Skeletal muscle satellite cell (primary cell): ENCODE measurements around the gene CFTR.

ENCODE experiments used
- H3K27me3 ChIP-seq: 2 replicates; pipeline ENCODE4 v1.7.0; 2013; ENCODE audit warnings: low read length; ENCODE audit not compliant: control insufficient read depth, insufficient read depth
- H3K36me3 ChIP-seq: 2 replicates; pipeline ENCODE4 v1.7.0; 2013; ENCODE audit warnings: mild to moderate bottlenecking, control low read depth, low read length; ENCODE audit not compliant: insufficient read depth
- H3K4me1 ChIP-seq: 2 replicates; pipeline ENCODE4 v1.7.0; 2013; ENCODE audit warnings: low read length; ENCODE audit not compliant: control insufficient read depth, insufficient read depth
- H3K4me2 ChIP-seq: 2 replicates; pipeline ENCODE4 v1.7.0; 2013; ENCODE audit warnings: mild to moderate bottlenecking, low read length
- H3K4me3 ChIP-seq: 2 replicates; pipeline ENCODE4 v1.7.0; 2013; ENCODE audit warnings: low read length
- H3K9ac ChIP-seq: 2 replicates; pipeline ENCODE4 v1.7.0; 2013; ENCODE audit warnings: mild to moderate bottlenecking, low read depth, low read length, moderate library complexity
- H3K9me3 ChIP-seq: replicated peaks from 2 replicates; pipeline ENCODE4 v1.7.0; 2013; ENCODE audit warnings: mild to moderate bottlenecking, control low read depth, low read length

CFTR gene

DNA sequence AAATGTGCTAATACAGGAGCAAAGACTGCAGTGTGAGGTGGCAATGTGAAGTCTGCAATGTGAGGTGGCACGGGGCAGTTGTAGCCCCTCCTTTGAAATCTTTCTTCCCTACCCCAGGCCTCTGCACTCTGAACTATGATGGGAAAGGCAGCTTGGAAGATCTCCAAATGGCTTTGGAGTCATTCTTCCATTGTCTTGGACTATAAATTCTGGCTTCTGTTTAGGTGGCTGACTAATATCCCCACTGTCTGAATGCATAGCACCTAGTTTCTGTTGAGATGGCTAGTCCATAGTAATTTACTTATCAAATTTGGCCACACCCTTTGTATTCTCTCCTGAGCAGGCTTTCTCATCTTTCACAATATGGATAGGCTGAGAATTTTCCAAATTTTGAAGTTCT lies 175.0 kb downstream of the CFTR start:
- H3K27me3 ChIP-seq, result no peaks in the 10 kb centered on the region
- H3K4me1 ChIP-seq, result no peaks in the 10 kb centered on the region
- no peak overlapping the region for H3K4me3 ChIP-seq
- H3K4me2 ChIP-seq, result no peak overlapping the region
- no peaks in the 10 kb centered on the region for H3K9me3 ChIP-seq
- H3K36me3 ChIP-seq, result no peaks in the 10 kb centered on the region
- no peak overlapping the region for H3K9ac ChIP-seq

DNA sequence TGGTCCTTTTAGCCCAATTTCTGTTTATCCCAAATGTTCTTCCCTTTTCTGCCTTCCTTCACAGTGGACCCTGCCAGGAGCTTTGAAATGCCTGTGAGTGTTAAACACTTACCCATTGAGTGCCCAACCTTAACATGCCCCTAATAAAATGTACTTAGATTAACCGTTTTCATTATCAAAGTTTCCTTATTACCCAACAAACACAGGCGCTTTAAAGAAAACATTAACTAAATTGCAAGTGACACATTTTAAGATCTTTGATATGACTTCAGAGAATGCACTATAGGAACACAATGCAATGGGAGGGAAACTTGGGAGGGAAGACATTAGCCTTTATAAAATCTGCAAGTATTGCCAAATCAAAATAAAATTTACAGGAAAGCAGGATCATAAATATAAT lies 177.0 kb downstream of the CFTR start:
- H3K36me3 ChIP-seq, result no peaks in the 10 kb centered on the region

DNA sequence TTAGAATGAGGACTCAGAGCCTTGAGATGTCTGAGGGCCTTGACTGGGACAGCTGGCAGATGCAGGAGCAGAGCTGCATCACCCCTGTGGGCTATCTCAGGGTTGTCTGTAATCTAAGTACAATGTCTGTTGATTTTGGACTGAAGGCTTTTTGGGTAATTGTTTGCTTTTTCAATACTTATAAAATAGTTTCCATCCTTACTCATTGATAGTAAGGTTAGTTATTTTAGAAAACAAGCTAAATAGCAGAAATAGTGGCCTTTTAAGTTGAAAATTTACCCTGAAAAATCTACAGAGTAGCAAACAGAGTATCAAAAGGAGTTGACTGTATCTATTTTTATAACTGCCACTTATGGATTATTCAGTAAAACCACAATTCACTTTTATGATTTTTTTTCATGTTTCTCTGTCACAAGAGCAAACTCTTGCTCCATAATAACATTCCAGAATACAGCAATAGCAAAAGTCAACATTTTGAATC lies 179.7 kb downstream of the CFTR start:
- Histone ChIP-seq H3K27me3 (no peaks in the 10 kb centered on the region), H3K36me3 (no peaks in the 10 kb centered on the region), H3K4me1 (no peaks in the 10 kb centered on the region), H3K9me3 (no peaks in the 10 kb centered on the region), H3K9ac (no peak overlapping the region), H3K4me2 (no peak overlapping the region), H3K4me3 (no peak overlapping the region)

More for the DNA sequence above, 177.0 kb downstream of the CFTR start:
- Histone ChIP-seq H3K9ac (no peak overlapping the region), H3K4me3 (no peak overlapping the region), H3K4me1 (no peaks in the 10 kb centered on the region), H3K4me2 (no peak overlapping the region), H3K9me3 (no peaks in the 10 kb centered on the region), H3K27me3 (no peaks in the 10 kb centered on the region)

DNA sequence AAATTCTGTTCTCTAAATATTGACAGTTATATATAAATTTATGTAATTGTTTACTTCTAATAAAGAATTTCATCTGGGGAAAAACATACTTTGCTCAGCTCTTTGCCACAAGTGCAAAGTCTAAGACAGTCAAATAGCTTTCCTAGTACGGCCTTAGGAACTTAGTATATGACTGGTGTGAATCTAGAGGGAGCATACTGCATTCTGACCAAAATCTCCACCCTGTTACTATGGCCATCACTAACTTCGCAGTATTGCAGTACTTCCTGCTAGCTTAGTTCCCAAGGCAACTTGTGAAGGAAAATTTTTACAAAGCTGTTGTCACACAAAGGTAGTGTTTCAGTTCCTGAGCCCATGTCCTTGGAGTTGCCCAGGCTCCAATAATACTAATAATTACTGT lies 181.5 kb downstream of the CFTR start:
- Histone ChIP-seq H3K4me1 (no peaks in the 10 kb centered on the region), H3K36me3 (no peaks in the 10 kb centered on the region), H3K9ac (no peak overlapping the region), H3K4me2 (no peak overlapping the region), H3K9me3 (no peaks in the 10 kb centered on the region), H3K27me3 (no peaks in the 10 kb centered on the region), H3K4me3 (no peak overlapping the region)

DNA sequence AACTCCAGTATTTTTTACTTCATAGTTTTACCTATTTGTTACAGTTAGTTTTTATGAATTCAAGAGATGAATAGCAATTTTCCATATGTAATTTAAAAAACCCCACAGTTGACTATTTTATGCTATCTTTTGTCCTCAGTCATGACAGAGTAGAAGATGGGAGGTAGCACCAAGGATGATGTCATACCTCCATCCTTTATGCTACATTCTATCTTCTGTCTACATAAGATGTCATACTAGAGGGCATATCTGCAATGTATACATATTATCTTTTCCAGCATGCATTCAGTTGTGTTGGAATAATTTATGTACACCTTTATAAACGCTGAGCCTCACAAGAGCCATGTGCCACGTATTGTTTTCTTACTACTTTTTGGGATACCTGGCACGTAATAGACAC lies 184.2 kb downstream of the CFTR start:
- Histone ChIP-seq H3K4me3 (no peak overlapping the region), H3K9me3 (no peaks in the 10 kb centered on the region), H3K4me1 (no peaks in the 10 kb centered on the region), H3K27me3 (no peaks in the 10 kb centered on the region), H3K9ac (no peak overlapping the region), H3K36me3 (no peaks in the 10 kb centered on the region), H3K4me2 (no peak overlapping the region)

DNA sequence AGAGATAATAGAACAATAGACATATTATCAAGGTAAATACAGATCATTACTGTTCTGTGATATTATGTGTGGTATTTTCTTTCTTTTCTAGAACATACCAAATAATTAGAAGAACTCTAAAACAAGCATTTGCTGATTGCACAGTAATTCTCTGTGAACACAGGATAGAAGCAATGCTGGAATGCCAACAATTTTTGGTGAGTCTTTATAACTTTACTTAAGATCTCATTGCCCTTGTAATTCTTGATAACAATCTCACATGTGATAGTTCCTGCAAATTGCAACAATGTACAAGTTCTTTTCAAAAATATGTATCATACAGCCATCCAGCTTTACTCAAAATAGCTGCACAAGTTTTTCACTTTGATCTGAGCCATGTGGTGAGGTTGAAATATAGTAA lies 185.5 kb downstream of the CFTR start:
- Histone ChIP-seq H3K4me2 (no peak overlapping the region), H3K4me1 (no peaks in the 10 kb centered on the region), H3K9ac (no peak overlapping the region), H3K36me3 (no peaks in the 10 kb centered on the region), H3K4me3 (no peak overlapping the region), H3K27me3 (no peaks in the 10 kb centered on the region), H3K9me3 (no peaks in the 10 kb centered on the region)

DNA sequence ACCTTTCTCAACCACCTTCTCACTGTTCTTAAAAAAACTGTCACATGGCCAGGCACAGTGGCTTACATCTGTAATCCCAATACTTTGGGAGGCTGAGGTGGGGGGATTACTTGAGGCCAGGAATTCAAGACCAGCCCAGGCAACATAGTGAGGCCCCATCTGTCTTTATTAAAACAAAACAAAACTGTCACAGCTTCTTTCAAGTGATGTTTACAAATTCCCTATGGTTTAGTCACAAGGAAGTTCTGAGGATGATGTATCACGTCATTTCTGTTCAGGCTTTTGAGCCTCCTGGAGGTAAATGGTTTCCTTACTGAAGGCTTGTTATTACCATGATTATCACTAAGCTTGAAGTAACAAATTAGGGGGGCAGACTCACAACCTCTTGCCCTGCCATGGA lies 186.2 kb downstream of the CFTR start:
- Histone ChIP-seq H3K4me2 (no peak overlapping the region), H3K4me1 (no peaks in the 10 kb centered on the region), H3K36me3 (no peaks in the 10 kb centered on the region), H3K27me3 (no peaks in the 10 kb centered on the region), H3K9me3 (no peaks in the 10 kb centered on the region), H3K9ac (no peak overlapping the region), H3K4me3 (no peak overlapping the region)

DNA sequence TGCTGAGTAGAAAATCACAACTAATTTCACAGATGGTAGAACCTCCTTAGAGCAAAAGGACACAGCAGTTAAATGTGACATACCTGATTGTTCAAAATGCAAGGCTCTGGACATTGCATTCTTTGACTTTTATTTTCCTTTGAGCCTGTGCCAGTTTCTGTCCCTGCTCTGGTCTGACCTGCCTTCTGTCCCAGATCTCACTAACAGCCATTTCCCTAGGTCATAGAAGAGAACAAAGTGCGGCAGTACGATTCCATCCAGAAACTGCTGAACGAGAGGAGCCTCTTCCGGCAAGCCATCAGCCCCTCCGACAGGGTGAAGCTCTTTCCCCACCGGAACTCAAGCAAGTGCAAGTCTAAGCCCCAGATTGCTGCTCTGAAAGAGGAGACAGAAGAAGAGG lies 186.9 kb downstream of the CFTR start:
- Histone ChIP-seq H3K9me3 (no peaks in the 10 kb centered on the region), H3K4me3 (no peak overlapping the region), H3K27me3 (no peaks in the 10 kb centered on the region), H3K4me1 (no peaks in the 10 kb centered on the region), H3K4me2 (no peak overlapping the region), H3K36me3 (no peaks in the 10 kb centered on the region), H3K9ac (no peak overlapping the region)

DNA sequence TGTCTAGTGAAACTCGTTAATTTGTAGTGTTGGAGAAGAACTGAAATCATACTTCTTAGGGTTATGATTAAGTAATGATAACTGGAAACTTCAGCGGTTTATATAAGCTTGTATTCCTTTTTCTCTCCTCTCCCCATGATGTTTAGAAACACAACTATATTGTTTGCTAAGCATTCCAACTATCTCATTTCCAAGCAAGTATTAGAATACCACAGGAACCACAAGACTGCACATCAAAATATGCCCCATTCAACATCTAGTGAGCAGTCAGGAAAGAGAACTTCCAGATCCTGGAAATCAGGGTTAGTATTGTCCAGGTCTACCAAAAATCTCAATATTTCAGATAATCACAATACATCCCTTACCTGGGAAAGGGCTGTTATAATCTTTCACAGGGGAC lies 187.6 kb downstream of the CFTR start:
- Histone ChIP-seq H3K9ac (no peak overlapping the region), H3K27me3 (no peaks in the 10 kb centered on the region), H3K9me3 (no peaks in the 10 kb centered on the region), H3K4me3 (no peak overlapping the region), H3K4me1 (no peaks in the 10 kb centered on the region), H3K4me2 (no peak overlapping the region), H3K36me3 (no peaks in the 10 kb centered on the region)

DNA sequence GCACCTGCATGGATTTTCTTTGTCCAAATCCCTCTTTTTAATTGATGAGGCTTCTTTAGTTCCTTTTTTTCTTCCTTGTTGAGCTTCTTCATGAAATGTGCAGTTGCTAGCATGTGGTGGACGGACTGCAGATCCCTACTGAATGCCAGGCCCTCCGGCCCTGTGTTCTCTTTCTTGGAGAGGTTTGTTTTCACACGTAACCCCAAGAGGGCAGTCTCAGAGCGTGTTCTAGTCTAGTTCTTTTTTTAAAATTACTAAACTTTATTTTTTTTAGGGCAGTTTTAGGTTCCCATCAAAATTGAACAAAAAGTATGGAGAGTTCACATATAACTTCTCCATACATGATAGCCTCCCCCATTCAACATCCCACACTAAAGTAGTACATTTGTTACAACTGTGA lies 190.0 kb downstream of the CFTR start:
- Histone ChIP-seq H3K27me3 (no peaks in the 10 kb centered on the region), H3K4me3 (no peak overlapping the region), H3K9ac (no peak overlapping the region), H3K4me1 (no peaks in the 10 kb centered on the region), H3K36me3 (no peaks in the 10 kb centered on the region), H3K4me2 (no peak overlapping the region), H3K9me3 (no peaks in the 10 kb centered on the region)

DNA sequence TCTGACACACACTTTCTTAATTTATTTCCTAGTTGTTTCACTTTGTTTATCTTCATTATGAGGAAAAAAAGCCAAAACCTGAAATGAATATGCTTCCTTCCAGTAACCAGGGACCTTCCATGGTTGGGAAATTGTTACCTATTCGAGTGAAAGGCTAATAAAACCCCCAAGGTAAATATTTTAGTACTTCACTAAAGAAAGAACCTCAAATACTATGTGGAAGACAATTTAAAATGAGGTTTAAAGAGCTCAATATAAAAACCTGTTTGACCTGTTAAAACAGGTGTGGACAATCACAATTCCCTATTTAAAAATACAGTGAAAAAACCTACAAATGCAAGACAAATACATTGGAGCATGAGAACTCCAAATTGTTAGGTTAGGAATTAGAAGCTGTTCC lies 192.6 kb downstream of the CFTR start:
- Histone ChIP-seq H3K4me1 (no peaks in the 10 kb centered on the region), H3K4me3 (no peak overlapping the region), H3K27me3 (peaks cover 4% of the 10 kb centered on the region), H3K4me2 (no peak overlapping the region), H3K9ac (no peak overlapping the region), H3K9me3 (no peaks in the 10 kb centered on the region), H3K36me3 (no peaks in the 10 kb centered on the region)

DNA sequence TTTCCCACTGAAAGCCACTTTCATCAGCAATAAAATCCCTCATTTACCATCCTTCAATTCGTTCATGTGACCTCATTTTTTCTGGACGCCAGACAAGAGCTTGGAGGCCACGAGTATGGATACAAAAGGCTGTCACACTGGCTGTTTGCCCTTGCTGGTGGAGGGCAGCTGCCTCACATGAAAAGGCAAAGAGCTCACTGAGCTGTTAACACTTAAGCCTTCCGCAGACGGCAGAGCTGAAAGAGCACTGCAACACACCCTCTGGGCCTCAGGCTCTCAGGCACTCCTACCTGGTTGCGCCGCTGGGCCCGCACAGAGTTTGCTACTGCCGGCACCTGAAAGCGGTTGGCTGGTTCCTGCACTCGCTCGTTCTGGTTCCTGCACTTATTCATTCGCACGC lies 193.5 kb downstream of the CFTR start:
- Histone ChIP-seq H3K36me3 (no peaks in the 10 kb centered on the region), H3K4me2 (no peak overlapping the region), H3K4me3 (no peak overlapping the region), H3K4me1 (no peaks in the 10 kb centered on the region), H3K27me3 (peaks cover 5% of the 10 kb centered on the region), H3K9ac (no peak overlapping the region), H3K9me3 (no peaks in the 10 kb centered on the region)
